ENCODE results near the gene SLC35F3. TPM values are rescaled to one million over a fixed set of nuclear protein-coding genes. Genes with fewer than 3 reads are reported as not detected.

Gene SLC35F3
- total RNA-seq, 1 experiment from 2014 or later, result 3.3 TPM

DNA sequence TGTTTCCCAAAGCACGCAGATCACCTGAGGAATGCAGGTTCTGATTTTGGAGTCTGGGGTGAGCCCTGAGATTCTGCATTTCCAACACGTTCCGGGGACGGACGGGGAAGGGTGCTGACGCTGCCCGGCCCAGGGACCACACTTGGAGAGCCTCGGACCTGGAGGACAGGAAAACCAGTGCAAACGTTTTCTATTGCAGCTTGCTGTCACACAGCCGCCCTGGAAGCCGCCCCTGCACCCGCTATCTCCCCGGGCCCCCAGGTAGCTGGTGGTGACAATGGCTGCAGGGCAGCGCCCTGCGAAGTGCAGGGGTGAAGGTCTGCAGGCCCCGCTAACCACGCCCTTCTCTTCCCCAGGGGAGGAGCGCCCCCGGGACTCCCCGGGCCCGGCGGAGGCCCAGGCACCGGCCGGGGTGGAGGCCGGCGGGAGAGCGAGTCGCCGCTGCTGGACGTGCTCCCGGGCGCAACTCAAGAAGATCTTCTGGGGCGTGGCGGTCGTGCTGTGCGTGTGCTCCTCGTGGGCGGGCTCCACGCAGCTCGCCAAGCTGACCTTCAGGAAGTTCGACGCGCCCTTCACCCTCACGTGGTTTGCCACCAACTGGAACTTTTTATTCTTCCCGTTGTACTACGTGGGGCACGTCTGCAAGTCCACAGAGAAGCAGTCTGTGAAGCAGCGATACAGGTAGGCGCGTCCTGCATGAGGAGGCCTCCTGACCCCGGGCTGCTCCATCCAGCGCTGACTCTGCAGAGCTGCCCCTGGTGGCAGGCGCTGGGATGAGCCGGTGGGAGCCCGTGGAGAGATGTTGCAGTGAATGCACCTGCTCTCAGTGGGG, 326.8 kb downstream of the SLC35F3 start:
- no peak overlapping the region for H3K4me3 Mint-ChIP-seq (ENCODE audit: unreplicated experiment)
- no TSS peak for BruUV-seq (replicated peaks)

DNA sequence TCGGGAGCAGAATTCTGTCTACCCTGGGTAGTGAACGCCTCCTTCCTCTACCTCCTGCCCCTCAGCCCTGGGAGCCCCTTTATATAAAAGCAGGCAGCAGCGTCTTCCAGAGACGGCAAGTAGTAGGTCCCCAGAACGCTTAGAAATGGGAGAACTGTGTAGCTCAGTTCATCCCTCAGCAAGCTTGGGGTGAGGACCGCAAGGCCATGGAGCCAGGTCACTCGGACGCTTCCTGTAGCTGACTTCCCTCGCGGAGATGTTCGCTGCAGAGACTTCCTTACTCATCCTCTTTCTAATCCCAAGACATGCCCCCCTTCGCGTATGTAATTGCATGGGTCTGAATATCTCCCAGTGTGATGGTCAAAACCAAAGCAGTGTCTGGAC, 327.4 kb downstream of the SLC35F3 start:
- TF ChIP-seq, protein P1, sequence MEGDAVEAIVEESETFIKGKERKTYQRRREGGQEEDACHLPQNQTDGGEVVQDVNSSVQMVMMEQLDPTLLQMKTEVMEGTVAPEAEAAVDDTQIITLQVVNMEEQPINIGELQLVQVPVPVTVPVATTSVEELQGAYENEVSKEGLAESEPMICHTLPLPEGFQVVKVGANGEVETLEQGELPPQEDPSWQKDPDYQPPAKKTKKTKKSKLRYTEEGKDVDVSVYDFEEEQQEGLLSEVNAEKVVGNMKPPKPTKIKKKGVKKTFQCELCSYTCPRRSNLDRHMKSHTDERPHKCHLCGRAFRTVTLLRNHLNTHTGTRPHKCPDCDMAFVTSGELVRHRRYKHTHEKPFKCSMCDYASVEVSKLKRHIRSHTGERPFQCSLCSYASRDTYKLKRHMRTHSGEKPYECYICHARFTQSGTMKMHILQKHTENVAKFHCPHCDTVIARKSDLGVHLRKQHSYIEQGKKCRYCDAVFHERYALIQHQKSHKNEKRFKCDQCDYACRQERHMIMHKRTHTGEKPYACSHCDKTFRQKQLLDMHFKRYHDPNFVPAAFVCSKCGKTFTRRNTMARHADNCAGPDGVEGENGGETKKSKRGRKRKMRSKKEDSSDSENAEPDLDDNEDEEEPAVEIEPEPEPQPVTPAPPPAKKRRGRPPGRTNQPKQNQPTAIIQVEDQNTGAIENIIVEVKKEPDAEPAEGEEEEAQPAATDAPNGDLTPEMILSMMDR (IDR thresholded peaks at IDR 0.05; ENCODE audit: unreplicated experiment), result no peak
- Mint-ChIP-seq H3K27me3 (ENCODE audit: insufficient read depth, unreplicated experiment) (no peaks in the 10 kb centered on the region), H3K9me3 (ENCODE audit: unreplicated experiment) (no peaks in the 10 kb centered on the region), H3K4me3 (ENCODE audit: unreplicated experiment) (no peak overlapping the region), H3K36me3 (ENCODE audit: insufficient read depth, unreplicated experiment) (no peaks in the 10 kb centered on the region), H3K4me1 (ENCODE audit: insufficient read depth, unreplicated experiment) (no peaks in the 10 kb centered on the region), H3K27ac (ENCODE audit: low read depth, unreplicated experiment) (no peak overlapping the region)
- BruUV-seq (replicated peaks), result no TSS peak
- ChIA-PET CTCF (interaction anchor here (0.6 kb wide), 1 partner anchor 78 kb away, joined by 3 read pairs; no protein-coding TSS in a partner anchor), POLR2A (no interaction called here)
- no peak for DNase-seq (ENCODE audit: unreplicated experiment)
- intact Hi-C loops (cut with micrococcal nuclease), result no loop called here

More for the DNA sequence above, 326.8 kb downstream of the SLC35F3 start:
- DNase-seq (ENCODE audit: unreplicated experiment), result no peak
- Mint-ChIP-seq H3K9me3 (ENCODE audit: unreplicated experiment) (no peaks in the 10 kb centered on the region), H3K27me3 (ENCODE audit: insufficient read depth, unreplicated experiment) (no peaks in the 10 kb centered on the region), H3K4me1 (ENCODE audit: insufficient read depth, unreplicated experiment) (no peaks in the 10 kb centered on the region), H3K36me3 (ENCODE audit: insufficient read depth, unreplicated experiment) (no peaks in the 10 kb centered on the region), H3K27ac (ENCODE audit: low read depth, unreplicated experiment) (no peak overlapping the region)
- intact Hi-C loops (cut with micrococcal nuclease), result no loop called here
- TF ChIP-seq, protein P1 (IDR thresholded peaks at IDR 0.05; ENCODE audit: unreplicated experiment), result no peak
- ChIA-PET CTCF (interaction anchor here (0.6 to 1.0 kb wide), 3 partner anchors 10 to 77 kb away, joined by 3 read pairs; no protein-coding TSS in a partner anchor), POLR2A (no interaction called here)

DNA sequence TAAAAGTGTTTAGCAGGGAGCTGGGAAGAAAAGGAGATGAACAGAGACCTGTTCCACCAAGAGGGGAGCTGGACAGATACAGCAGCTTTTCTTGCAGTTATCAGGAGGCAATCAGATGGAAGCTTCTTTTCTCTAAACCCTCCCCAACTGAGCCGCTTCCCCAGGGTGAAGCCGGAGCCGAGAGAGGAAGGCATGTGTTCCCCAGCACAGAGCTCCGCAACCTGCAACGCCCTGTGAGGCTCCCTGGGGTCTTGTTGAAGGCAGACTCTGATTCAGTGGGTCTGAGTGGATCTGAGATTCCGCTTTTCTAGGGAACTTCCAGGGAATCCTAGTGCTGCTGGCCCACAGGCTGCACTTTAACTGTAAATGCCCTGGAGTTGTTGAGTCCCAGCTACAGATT, 329.7 kb downstream of the SLC35F3 start:
- TF ChIP-seq, protein P1 (IDR thresholded peaks at IDR 0.05; ENCODE audit: unreplicated experiment), result no peak
- H3K4me3 Mint-ChIP-seq (ENCODE audit: unreplicated experiment), result no peak overlapping the region
- no peak for DNase-seq (ENCODE audit: unreplicated experiment)
- CTCF ChIA-PET, result interaction anchor here (0.6 to 1.6 kb wide), 5 partner anchors 12 to 770 kb away, joined by 3 to 9 read pairs (median 4); no protein-coding TSS in a partner anchor
- peaks cover 10% of the 10 kb centered on the region for H3K4me1 Mint-ChIP-seq (ENCODE audit: insufficient read depth, unreplicated experiment)
- no peaks in the 10 kb centered on the region for H3K36me3 Mint-ChIP-seq (ENCODE audit: insufficient read depth, unreplicated experiment)
- POLR2A ChIA-PET, result interaction anchor here (0.6 to 1.1 kb wide), 2 partner anchors 12 to 51 kb away, joined by 3 to 4 read pairs; no protein-coding TSS in a partner anchor
- BruUV-seq (replicated peaks), result no TSS peak
- H3K27ac Mint-ChIP-seq (ENCODE audit: low read depth, unreplicated experiment), result no peak overlapping the region
- H3K27me3 Mint-ChIP-seq (ENCODE audit: insufficient read depth, unreplicated experiment), result no peaks in the 10 kb centered on the region
- no peaks in the 10 kb centered on the region for H3K9me3 Mint-ChIP-seq (ENCODE audit: unreplicated experiment)
- intact Hi-C loops (cut with micrococcal nuclease), result no loop called here

DNA sequence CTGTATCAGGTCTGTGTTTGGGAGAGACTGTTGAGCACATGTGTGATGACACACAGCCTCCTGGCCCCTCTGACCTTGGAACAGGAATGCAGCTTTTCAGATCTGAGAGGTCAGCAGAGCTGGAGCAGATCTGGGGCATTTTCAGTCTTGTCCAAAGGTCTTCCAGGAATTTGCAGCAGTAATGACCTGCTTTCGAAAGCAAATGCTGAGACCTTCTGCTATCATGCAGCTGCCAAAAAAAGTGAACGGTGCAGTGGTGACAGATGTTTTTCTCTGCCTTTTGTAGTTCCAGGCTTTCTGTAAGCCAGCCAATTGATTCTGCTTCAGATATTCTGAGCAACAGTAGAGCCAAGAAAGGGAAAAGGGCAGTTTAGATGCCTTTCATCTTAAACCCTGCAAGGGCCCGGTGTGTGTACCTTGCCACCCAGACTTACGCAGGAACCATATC, 331.0 kb downstream of the SLC35F3 start:
- H3K9me3 Mint-ChIP-seq (ENCODE audit: unreplicated experiment), result no peaks in the 10 kb centered on the region
- BruUV-seq (replicated peaks), result no TSS peak
- no peak overlapping the region for H3K4me3 Mint-ChIP-seq (ENCODE audit: unreplicated experiment)
- TF ChIP-seq, protein P1 (IDR thresholded peaks at IDR 0.05; ENCODE audit: unreplicated experiment), result no peak
- ChIA-PET CTCF (interaction anchor here (0.7 to 1.6 kb wide), 4 partner anchors 21 to 121 kb away, joined by 3 to 9 read pairs (median 3); no protein-coding TSS in a partner anchor), POLR2A (interaction anchor here (0.7 kb wide), 1 partner anchor 12 kb away, joined by 3 read pairs; no protein-coding TSS in a partner anchor)
- no peaks in the 10 kb centered on the region for H3K27me3 Mint-ChIP-seq (ENCODE audit: insufficient read depth, unreplicated experiment)
- intact Hi-C loops (cut with micrococcal nuclease), result no loop called here
- peaks cover 10% of the 10 kb centered on the region for H3K4me1 Mint-ChIP-seq (ENCODE audit: insufficient read depth, unreplicated experiment)
- DNase-seq (ENCODE audit: unreplicated experiment), result no peak
- no peaks in the 10 kb centered on the region for H3K36me3 Mint-ChIP-seq (ENCODE audit: insufficient read depth, unreplicated experiment)
- no peak overlapping the region for H3K27ac Mint-ChIP-seq (ENCODE audit: low read depth, unreplicated experiment)
